GM21825 (cell line): ENCODE measurements around the gene FAM117A.
"Not testable (repeated sequence)": the region's sequence is repeated elsewhere in the genome, so short reads cannot be mapped to it uniquely, and the experiment has no call there.

Experiments
- ATAC-seq: cut with Tn5 transposase; IDR thresholded peaks from one replicate; pipeline ENCODE4 v1.9.1; 2021; ENCODE audit warnings: mild to moderate bottlenecking, moderate library complexity; ENCODE audit not compliant: unreplicated experiment

FAM117A gene

DNA sequence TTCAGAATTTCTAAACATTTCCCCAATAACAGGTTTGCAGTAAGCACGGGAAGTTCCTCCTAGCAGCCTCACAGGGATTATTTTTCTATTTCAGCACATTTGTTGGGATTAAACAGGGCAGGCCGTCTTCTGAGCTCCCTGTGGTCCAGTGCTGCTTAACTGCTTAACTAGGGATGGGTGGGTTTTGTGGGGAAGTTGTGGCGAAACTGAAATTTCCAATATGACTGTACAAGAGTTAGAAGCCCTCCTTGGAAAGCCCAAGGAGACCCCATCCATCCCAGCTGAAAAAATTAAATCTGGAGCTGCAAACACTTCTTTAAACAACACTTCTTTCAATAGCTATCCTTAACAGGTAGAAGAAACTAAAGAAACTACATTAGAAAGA is 22.2 kb downstream of the FAM117A start:
- no peak for ATAC-seq

DNA sequence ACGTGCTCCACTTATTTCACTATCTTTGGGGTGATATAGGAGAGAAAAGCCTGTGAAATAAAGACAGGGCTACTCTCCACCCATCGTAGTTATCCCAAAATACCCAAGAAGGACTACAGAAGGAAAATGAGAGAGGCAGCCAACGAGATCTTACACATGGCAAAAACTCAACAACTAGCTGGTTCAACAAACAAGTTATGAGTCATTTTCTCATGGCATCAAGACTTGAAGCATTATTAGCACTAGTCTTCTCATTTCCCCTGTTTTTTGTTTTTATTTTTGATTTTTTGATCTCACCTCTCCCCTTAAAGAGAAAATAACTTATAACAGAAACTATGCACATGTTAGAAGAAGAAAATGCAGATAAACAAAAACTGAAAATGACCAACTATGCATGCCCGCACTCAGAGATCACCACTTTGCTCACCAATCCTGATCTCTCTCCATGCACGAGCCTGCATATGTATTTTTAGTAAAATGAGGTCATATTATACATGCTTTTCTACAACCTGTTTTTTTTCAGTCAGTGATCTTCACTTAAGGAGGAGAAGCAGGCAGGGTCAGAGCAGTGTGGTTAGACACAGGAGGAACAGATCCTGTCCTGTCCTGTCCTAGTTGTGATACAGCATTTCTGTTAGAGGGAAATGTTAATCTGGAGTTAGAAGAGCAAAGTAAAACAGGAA is 22.8 kb downstream of the FAM117A start:
- ATAC-seq: peak; percentile 39

DNA sequence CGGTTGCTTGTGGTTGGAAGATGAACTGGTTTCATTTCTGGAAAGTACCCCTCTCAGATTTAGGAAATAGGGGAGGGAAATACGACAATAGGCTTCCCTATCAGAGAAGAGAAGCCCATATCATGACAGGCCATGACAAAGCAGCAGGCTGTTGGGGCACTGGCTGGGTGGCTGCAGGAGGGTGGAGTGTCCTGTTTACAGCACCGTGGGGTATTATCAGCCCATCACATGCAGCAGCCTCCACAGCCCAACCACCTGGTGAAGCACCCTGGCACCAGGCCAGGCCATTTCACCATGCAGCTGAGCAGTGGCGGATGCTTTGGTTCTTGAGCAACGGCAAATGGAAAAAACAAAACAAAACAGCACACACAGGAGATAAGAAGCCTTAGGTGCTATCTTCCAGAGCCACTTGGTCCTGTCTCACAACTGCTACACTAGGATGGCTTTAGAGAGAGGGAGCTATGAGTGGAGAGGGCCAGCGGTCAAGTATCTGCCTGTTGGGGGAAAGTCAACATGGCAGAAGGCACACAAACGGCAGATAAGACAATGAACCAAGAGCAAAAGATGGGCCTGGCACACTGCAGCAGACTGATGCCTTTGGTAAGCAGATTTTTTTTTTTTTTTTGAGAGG is 24.2 kb downstream of the FAM117A start:
- ATAC-seq: peak; percentile 50

DNA sequence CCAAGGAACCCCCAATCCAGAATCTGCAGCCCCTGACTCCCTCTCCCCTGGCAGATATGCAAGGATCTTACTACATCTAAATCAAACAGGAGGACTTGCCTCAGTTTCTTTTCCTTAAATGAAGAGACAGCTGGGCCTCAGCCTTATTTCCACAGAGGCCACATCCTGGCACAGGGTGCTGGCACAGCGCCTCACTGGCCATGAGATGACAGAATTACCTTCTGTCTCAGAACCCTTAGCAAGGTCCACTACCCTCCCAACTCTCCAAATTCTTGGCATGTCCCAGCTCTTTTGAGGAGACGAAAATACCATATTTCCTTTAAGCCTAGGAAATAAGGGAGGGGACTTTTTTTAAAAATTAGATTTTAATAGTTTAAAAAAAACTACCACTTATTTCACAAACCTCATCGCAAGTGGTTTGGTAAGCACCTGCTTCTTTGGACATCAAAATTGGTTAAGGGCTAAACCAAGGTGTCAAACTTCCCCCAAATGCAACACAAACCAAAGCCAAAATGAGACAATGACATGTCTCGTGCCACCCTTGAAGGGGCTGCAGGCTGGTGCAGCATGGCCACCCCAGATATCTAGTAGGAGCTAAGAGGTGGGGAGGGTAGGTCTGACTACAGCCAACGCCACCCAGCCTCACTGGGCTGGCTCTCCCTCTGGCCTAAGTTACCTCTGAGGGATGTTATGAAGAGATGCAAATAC is 25.3 kb downstream of the FAM117A start:
- no peak for ATAC-seq

DNA sequence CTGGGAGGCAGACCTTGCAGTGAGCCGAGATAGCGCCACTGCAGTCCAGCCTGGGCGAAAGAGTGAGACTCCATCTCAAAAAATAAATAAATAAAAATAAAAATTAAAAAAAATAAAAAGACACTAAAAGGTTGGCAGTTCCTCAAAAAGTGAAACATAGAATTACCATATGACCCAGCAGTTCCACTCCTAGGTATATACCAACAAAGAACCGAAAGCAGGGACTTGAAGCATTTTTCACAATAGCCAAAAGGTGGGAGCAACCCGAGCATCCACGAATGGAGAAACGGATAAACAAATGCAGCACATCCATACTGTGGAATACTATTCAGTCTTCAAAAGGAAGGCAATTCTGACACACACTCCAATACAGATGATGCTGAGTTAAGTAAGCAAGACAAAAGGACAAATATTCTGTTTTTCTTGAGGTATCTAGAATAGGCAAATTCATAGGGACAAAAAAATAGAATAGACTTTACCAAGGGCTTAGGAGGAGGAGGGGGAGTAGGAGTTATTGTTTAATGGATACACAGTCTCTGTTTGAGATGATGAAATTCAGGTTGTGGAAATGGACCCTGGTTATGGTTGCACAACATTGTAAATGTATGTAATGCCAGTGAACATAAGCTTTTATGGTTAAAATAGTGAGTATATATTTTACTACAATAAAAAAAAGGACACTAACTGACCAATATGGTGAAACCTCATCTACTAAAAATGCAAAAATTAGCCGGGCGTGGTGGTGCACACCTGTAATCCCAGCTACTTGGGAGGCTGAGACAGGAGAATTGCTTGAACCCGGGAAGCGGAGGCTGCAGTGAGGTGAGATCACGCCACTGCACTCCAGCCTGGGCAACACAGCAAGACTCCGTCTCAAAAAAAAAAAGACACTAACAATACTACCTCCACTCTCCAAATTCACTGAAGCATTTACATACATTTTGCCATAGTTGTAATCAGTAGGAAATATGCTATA is 29.1 kb downstream of the FAM117A start:
- ATAC-seq: no peak

DNA sequence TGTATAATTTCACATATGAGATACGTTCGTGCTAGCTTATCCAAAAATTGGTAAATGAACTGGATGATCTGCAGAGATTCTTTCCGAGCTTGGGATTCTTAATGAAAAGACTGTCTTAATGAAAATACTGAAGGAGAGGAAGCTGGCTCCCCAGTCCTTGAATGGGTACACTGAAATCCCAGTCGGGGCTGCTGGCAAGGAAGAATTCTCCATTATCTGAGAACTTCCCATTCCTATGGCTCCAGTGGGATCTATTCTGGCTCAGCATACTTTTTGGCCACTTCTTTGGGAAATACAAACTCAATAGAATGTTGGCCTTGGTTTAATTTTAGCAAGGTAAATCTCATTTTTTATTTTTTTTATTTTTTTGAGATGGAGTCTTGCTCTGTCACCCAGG is 32.5 kb downstream of the FAM117A start:
- no peak for ATAC-seq

DNA sequence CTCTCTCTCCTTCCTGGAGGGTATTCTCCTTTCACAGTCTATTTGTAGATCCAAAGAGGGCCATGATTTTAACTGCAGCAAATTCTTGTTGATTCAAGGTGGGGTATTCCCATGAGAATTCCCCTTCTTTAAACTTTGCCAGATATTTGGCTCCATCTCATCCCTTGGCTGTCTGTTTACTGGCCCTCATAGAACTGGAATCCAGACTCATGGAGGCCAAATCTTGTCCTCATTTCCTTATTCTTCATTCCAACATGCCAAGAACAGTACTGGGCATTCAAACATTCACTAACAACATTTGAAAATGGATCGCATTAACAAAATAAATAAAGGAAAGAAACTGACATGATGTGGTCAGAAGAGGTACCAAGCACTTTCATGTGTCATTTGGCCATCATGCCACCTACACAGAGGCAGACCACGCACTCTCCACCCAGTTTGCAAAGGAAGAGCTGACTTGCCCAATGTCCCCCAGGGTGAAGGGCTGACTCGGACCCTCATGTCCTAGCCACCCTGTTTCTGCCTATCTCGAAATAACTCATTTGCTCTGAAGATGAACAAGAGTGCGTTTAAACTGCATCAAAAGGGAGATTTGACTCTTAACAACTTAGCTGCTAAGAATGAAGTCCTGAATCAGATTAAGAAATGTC is 33.0 kb downstream of the FAM117A start:
- ATAC-seq: no peak

DNA sequence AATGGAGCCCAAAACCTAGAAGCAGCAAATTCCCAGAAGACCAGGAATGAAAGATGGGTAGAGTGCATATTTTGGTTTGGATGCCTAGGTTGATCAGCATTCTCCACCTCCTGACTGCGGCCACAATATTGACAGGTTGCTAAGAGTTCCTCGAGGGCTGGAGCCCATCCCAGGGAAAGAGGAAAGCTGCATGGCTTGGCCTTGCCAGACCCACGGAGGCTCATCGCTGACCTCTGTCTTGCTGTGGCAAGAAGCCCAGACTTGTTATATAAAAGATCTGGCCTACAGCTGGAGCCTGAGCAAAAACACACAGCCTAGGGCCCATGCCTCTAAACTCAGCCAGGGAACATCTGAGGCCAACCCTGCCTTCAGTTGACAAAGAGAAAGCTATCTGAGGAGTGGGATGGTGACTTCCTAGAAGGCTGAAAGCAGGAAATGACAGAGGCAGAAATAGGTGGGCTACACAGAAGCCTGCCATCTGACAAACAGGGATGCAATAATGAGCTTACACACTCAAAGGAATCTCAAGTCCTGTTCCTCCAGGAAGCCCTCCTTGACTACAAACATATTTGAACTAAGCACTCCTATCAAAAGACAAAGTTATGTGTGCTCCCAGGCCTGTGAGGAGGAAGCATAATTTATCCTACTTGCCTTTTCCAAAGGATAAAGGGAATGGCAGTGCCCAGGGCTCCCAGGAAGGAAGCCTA is 33.7 kb downstream of the FAM117A start:
- ATAC-seq: no peak

DNA sequence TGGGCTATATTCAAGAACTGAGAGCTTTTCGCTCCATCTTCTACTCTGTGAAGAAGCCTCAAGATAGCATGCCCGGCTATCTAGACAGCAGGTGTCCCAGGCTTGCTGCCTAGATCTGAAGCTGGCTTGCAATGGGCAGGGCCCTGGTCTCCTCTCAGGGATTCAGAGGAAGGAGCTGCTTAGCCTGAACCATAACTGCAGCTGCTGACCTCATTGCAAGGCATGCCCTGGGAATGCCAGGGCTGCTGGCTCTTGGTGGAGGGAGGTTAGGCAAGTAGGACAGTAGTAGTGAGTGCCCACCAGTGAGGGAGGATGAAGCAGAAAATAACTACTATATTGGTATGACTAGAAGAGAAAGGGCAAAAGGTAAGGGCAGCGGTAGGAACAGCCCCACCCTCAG is 34.9 kb downstream of the FAM117A start:
- no peak for ATAC-seq

DNA sequence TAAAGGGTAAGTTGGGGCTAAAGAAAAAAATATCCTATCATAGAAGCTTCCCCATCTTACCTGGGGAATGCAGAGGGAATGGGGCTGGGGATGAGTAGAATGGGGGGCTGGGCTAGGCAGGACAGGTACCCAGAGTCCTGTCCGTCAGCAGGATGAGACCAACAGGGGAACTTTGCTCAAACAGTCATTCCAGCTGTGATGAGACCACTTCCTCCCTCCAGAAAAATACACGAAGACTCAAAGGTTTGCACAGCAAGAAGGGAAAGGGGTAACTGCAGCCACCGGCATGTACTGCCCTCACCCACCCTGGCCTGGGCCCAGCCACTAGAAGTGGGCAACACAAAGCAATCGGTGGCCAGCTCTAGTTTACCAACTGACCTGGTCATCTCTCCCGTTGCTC is 35.5 kb downstream of the FAM117A start:
- ATAC-seq: no peak

DNA sequence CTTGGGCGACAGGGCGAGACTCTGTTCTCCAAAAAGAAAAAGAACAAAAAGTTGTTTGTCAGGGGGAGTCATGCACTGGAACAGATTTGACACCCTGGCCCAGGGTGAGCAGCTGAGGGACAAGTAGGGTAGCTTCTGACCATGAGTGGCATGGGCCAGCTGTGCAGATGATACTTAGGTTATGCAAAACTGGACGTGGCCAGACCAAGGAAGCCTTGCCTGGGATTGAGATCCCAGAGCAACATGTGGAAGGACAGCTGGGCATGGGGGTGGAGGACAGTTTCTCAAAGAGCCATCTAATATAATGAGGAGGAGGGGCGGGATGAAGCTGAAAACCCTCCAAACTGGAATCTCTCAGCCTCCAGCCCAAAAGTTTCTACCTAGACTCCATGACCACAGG is 36.6 kb downstream of the FAM117A start:
- ATAC-seq: no peak

DNA sequence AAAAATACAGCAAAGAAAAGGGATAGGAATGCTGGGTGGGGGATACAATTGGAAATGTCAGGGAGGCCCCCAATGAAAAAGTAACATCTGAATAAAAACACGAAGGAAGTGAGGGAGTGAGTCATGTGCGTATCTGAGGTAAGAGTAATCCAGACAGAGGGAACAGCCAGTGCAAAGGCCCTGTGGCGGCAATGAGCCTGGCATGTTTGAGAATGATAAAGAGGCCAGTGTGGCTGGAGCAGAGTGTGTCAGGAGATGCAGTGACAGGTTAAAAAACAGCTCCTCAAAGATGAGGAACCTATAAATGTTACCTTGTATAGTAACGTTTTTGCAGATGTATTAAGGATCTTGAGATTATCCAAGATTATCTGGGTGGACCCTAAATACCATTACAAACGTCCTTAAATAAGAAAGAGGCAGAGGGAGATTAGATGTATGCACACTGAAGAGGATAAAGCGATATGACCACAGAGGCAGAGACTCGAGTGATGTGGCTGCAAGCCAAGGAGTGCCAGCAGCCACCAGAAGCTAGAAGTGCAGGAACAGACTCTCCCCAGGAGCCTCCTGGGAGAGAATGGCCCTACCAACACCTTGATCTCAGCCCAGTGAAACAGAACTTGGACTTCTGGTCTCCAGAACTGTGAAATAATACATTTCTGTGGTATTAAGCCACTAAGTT is 38.3 kb downstream of the FAM117A start:
- no peak for ATAC-seq

DNA sequence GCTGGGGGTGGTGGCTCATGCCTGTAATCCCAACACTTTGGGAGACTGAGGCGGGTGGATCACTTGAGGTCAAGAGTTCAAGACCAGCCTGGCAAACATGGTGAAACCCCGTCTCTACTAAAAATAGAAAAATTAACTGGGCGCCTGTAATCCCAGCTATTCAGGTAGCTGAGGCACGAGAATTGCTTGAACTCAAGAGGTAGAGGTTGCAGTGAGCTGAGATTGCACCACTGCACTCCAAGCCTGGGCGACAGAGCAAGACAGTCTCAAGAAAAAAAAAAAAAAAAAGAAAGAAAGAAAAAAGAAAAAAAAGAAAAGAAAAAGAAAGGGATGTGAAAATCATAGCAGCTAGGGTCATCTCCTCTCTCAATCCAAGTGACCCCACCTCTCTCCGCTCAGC is 39.4 kb downstream of the FAM117A start:
- ATAC-seq: not testable (repeated sequence)

DNA sequence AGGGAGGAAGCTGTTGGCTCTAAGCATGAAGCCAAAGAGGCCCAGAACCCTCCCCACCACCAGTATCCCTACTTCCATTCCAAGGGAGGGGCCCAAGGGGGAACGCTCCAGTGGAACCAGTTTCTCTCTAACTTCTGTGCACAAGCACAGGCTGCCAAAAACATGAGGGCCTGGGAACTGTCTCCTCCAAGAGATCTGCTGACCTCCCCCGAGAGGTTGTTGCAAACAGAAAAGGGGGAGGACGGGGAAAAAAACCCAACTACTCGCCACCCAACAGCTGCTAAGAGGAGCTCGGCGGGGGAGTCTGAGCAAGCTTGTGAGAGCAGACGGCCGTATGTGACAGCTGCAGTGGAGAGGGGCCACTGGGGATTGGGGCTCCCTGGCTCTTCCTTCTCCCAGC is 40.5 kb downstream of the FAM117A start:
- no peak for ATAC-seq

DNA sequence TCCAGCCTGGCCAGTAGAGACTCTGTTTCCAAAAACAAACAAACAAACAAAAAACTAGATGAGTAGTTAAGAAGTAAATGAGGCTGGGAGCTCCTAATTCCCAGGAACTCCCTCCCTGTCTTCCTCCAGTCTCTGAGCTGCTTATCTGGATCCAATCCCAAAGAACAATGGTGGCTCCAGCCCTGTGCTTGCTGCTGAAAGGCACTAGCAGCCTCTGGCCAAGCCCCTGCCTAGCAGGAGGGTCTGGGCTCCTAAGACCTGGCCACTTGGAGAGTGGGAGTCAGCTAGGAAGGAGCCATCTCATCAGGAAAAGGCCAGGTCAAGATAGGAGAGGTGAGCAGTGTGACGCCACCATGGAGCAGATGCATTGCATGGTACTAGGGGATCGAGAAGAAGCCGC is 41.9 kb downstream of the FAM117A start:
- no peak for ATAC-seq

DNA sequence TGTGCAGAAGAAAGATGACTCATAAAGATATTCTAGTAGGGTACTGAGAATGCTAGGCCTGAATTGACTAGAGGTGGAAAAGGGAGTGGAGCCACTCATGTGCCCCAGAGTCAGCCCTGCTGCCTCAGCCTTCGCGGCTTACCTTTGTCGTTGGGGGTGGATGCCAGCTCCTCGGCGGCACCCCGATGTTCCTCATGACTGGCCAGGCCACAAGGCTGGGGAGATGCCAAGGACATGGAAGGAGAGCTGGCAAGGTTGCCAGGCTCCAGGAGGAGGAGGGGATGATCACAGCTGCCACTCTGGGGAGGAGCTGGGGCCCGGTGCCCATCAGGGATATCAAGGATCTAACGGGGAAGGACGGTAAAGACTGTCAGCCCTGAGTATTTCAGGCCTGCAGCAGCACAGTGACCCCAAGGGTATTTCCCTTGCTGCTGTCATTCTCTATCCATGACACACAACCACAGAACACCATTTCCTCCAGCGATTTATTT is 46.5 kb downstream of the FAM117A start:
- ATAC-seq: no peak

DNA sequence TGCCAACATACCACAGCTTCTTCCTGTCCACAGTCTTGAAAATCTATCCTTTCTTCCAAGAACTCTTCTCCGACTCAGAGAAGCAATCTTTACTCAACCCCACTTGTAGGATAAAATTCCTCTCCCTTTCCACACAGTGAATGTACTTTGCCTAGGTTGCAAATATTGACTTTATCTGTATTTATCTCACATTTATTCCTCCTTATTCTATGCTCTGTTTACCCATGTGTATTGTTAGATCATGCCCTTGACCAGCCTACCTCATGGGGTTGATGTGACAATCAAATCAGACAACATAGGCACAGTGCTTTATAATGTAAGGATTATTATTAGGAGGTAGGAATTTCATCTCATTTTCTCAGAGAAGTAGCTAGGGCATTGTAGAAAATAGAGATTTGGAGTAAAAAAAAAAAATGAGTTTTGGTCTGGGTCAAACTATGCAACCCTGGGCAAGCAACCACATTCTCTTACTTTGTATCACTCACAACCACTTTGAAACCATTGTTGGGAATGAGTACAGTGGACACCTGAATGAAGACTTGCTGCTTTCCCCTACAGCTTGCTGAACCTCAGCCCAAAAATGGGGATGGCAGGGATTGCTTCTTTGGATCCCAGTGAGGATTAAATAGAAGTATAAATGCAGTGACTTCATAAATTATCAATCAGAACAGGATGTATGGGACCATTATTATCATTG is 47.1 kb downstream of the FAM117A start:
- no peak for ATAC-seq

DNA sequence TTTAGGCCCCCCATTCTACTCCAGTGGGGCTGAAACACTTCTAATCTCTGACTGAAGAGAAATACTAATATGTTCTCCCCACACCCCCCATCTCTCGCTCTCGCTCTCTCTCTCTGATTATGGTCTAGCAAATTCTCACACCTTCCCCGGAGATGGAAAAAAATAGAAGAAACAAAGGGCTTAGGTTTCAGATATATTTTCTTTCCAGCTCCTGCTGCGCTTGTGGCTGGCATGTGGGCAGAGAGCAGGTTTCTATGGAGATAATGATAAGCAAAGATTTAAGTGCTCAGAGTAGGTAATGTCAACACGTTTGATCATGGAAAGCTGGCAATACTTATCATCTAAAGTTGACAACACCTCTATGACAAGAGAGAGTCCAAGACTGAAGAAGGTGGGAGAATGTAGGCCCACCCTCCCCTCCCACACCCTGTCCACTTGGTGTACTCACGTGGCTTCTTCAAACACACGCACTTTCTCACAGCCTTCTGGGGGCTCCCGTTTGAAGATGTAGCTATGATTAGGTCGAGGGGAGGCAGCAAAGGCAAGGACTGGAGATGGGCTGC is 48.1 kb downstream of the FAM117A start:
- ATAC-seq: no peak
